HepG2 (cell line): ENCODE data around the gene ITPK1. TPM values are rescaled to one million over a fixed set of nuclear protein-coding genes. Genes with fewer than 3 reads are reported as not detected.

Source experiments
- ETS1 ChIP-seq: sonication (generic); formaldehyde crosslinking; IDR thresholded peaks from 2 replicates; pipeline ENCODE4 v1.4.0; 2020; ENCODE audit warnings: missing genetic modification reagents
- HES4 ChIP-seq: sonication (generic); formaldehyde crosslinking; IDR thresholded peaks from 2 replicates; pipeline ENCODE4 v1.9.0; 2021; ENCODE audit warnings: mild to moderate bottlenecking, missing genetic modification reagents, borderline replicate concordance
- MIER3 ChIP-seq: IDR thresholded peaks from 2 replicates; pipeline ENCODE4 v1.6.1; 2016; ENCODE audit warnings: missing compliant biosample characterization, borderline replicate concordance
- PAX8 ChIP-seq: sonication (generic); formaldehyde crosslinking; IDR thresholded peaks from 2 replicates; pipeline ENCODE4 v1.8.0; 2022; ENCODE audit warnings: mild to moderate bottlenecking, missing genetic modification reagents, borderline replicate concordance
- PHB2 ChIP-seq: fragments of 450-650 bp; IDR thresholded peaks from 2 replicates; pipeline ENCODE4 v1.6.1; 2018; ENCODE audit not compliant: partially characterized antibody
- RBAK ChIP-seq: sonication (generic); formaldehyde crosslinking; IDR thresholded peaks from 2 replicates; pipeline ENCODE4 v1.5.1; 2020; ENCODE audit warnings: mild to moderate bottlenecking, missing genetic modification reagents
- SOX5 ChIP-seq: IDR thresholded peaks from 2 replicates; pipeline ENCODE4 v1.6.1; 2016; ENCODE audit warnings: borderline replicate concordance
- SP5 ChIP-seq: IDR thresholded peaks from 2 replicates; pipeline ENCODE4 v1.6.1; 2016; ENCODE audit warnings: low read depth, borderline replicate concordance
- ZBTB8A ChIP-seq: sonication (generic); formaldehyde crosslinking; IDR thresholded peaks from 2 replicates; pipeline ENCODE4 v1.4.0; 2020; ENCODE audit warnings: mild to moderate bottlenecking, low read depth, missing genetic modification reagents, borderline replicate concordance
- ZNF101 ChIP-seq: sonication (generic); formaldehyde crosslinking; IDR thresholded peaks from 2 replicates; pipeline ENCODE4 v1.4.0; 2020; ENCODE audit warnings: mild to moderate bottlenecking, low read depth, missing genetic modification reagents, borderline replicate concordance
- ZNF136 ChIP-seq: sonication (generic); formaldehyde crosslinking; IDR thresholded peaks from 2 replicates; pipeline ENCODE4 v1.8.1; 2022; ENCODE audit warnings: low read depth, mild to moderate bottlenecking, moderate library complexity, missing genetic modification reagents
- ZNF496 ChIP-seq: sonication (generic); formaldehyde crosslinking; IDR thresholded peaks from 2 replicates; pipeline ENCODE4 v1.8.1; 2023; ENCODE audit warnings: mild to moderate bottlenecking, moderate library complexity, missing genetic modification reagents; ENCODE audit not compliant: insufficient replicate concordance
- polyA plus RNA-seq, 8 experiments: library from polyadenylated mRNA; depleted of rRNA in 3 of 8; stranded (reverse) in 7 of 8; unstranded in 1 of 8; fragments of >200 nt; fragmentation: Illumina TruSeq in 4 of 8; extraction: Trizol in 4 of 8; gene quantifications; 2 replicates each; pipeline versions ENCODE4 v1.2.1 to v1.2.3, GENCODE V29; 2011 to 2016; ENCODE audit warnings: low read depth in 4 of 8, missing spikeins in 1 of 8, mixed read lengths in 1 of 8; ENCODE audit not compliant: insufficient read depth in 1 of 8
- total RNA-seq, 5 experiments: library from RNA; depleted of rRNA; stranded (reverse); fragments of >200 nt; fragmentation: Illumina TruSeq; extraction: Trizol; gene quantifications; 2 replicates each; pipeline ENCODE4 v1.2.3, GENCODE V29; 2016; ENCODE audit warnings: low read depth in 1 of 5
- TF ChIP-seq, protein P1 (sequence below), 2 experiments: IDR thresholded peaks; 2 replicates each; pipeline ENCODE4 v1.6.1; 2011 to 2012; ENCODE audit warnings: low read length in 2 of 2, borderline replicate concordance in 1 of 2, low read depth in 1 of 2, mild to moderate bottlenecking in 1 of 2, moderate library complexity in 1 of 2
- TF ChIP-seq, protein P2 (sequence below): IDR thresholded peaks from 2 replicates; pipeline ENCODE4 v1.6.1; 2016; ENCODE audit warnings: low read depth, borderline replicate concordance
- TF ChIP-seq, protein P3 (sequence below): sonication (generic); formaldehyde crosslinking; IDR thresholded peaks from 2 replicates; pipeline ENCODE4; 2020; ENCODE audit warnings: missing genetic modification reagents, mild to moderate bottlenecking, borderline replicate concordance
- TF ChIP-seq, protein P4 (sequence below): IDR thresholded peaks from 2 replicates; pipeline ENCODE4 v1.6.1; 2016; ENCODE audit warnings: missing compliant biosample characterization, missing genetic modification reagents, borderline replicate concordance
- TF ChIP-seq, protein P5 (sequence below): sonication (generic); formaldehyde crosslinking; IDR thresholded peaks from 2 replicates; pipeline ENCODE4 v1.8.0; 2022; ENCODE audit warnings: low read depth, missing genetic modification reagents

Gene ITPK1
- total and polyA plus RNA-seq, 2 of the 13 experiments (the other 11 are each of a cell fraction or from before 2014, with no cell fraction given), result 20.5 to 47.5 TPM

DNA sequence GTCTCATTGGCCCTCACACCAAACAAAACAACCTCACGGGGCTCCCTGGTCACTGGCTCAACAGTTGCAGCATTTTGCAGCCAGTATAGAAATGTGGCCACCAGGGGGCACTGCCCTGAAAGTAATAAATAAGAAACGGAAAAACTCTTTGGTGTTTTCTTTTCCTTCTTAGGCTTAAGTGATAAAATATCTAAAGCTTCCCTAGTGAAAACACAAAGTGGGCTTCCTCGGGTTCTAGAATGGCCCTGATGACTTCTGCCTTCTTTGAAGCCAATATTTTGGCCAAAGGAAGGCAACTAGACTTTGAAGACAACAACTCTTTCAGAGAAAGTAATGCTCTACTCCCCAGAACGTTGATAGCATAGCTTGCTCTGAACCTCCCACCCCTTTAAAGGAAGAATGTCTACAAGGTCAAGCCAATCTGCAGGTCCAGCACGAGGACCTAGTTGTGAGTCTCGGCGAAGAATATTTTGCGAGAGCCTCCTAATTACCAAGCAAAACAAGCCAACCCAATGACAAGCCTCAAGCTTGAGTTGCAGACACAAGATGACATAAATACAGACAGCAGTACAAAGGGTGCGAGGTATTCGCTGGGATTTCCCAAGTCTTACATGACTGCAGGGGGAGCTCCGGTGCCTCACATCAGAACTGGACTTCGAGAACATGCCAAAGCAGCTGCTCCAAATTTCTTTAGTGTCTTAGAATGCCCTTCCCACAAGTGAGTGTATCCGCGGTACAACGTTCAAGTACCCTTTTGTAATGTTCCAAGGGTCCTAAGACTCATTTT is 2.6 kb downstream of the ITPK1 start (continued):
- TF ChIP-seq, protein P1, sequence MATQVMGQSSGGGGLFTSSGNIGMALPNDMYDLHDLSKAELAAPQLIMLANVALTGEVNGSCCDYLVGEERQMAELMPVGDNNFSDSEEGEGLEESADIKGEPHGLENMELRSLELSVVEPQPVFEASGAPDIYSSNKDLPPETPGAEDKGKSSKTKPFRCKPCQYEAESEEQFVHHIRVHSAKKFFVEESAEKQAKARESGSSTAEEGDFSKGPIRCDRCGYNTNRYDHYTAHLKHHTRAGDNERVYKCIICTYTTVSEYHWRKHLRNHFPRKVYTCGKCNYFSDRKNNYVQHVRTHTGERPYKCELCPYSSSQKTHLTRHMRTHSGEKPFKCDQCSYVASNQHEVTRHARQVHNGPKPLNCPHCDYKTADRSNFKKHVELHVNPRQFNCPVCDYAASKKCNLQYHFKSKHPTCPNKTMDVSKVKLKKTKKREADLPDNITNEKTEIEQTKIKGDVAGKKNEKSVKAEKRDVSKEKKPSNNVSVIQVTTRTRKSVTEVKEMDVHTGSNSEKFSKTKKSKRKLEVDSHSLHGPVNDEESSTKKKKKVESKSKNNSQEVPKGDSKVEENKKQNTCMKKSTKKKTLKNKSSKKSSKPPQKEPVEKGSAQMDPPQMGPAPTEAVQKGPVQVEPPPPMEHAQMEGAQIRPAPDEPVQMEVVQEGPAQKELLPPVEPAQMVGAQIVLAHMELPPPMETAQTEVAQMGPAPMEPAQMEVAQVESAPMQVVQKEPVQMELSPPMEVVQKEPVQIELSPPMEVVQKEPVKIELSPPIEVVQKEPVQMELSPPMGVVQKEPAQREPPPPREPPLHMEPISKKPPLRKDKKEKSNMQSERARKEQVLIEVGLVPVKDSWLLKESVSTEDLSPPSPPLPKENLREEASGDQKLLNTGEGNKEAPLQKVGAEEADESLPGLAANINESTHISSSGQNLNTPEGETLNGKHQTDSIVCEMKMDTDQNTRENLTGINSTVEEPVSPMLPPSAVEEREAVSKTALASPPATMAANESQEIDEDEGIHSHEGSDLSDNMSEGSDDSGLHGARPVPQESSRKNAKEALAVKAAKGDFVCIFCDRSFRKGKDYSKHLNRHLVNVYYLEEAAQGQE (IDR thresholded peaks at IDR 0.05; ENCODE audit: borderline replicate concordance in 1 of 2, low read depth in 1 of 2, low read length in 2 of 2), result no peak
- TF ChIP-seq, protein P2, sequence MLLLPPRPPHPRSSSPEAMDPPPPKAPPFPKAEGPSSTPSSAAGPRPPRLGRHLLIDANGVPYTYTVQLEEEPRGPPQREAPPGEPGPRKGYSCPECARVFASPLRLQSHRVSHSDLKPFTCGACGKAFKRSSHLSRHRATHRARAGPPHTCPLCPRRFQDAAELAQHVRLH (CRISPR knock-in tag), result no peak
- TF ChIP-seq ZNF136 (CRISPR knock-in tag) (0 out of 2 replicates have a peak, but pooled peaks have one; percentile 58), SP5 (CRISPR knock-in tag) (no peak), ZNF496 (no peak), SOX5 (CRISPR knock-in tag) (no peak; the same call in 1 of the 2 replicates), ETS1 (CRISPR knock-in tag) (no peak), ZBTB8A (CRISPR knock-in tag) (no peak), ZNF101 (CRISPR knock-in tag) (no peak), MIER3 (CRISPR knock-in tag) (no peak), PHB2 (no peak), RBAK (no peak), PAX8 (CRISPR knock-in tag) (no peak), HES4 (CRISPR knock-in tag) (no peak)
- TF ChIP-seq, protein P3, sequence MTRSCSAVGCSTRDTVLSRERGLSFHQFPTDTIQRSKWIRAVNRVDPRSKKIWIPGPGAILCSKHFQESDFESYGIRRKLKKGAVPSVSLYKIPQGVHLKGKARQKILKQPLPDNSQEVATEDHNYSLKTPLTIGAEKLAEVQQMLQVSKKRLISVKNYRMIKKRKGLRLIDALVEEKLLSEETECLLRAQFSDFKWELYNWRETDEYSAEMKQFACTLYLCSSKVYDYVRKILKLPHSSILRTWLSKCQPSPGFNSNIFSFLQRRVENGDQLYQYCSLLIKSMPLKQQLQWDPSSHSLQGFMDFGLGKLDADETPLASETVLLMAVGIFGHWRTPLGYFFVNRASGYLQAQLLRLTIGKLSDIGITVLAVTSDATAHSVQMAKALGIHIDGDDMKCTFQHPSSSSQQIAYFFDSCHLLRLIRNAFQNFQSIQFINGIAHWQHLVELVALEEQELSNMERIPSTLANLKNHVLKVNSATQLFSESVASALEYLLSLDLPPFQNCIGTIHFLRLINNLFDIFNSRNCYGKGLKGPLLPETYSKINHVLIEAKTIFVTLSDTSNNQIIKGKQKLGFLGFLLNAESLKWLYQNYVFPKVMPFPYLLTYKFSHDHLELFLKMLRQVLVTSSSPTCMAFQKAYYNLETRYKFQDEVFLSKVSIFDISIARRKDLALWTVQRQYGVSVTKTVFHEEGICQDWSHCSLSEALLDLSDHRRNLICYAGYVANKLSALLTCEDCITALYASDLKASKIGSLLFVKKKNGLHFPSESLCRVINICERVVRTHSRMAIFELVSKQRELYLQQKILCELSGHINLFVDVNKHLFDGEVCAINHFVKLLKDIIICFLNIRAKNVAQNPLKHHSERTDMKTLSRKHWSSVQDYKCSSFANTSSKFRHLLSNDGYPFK (CRISPR knock-in tag), result 0 out of 2 replicates have a peak, but pooled peaks have one; percentile 20
- TF ChIP-seq, protein P4, sequence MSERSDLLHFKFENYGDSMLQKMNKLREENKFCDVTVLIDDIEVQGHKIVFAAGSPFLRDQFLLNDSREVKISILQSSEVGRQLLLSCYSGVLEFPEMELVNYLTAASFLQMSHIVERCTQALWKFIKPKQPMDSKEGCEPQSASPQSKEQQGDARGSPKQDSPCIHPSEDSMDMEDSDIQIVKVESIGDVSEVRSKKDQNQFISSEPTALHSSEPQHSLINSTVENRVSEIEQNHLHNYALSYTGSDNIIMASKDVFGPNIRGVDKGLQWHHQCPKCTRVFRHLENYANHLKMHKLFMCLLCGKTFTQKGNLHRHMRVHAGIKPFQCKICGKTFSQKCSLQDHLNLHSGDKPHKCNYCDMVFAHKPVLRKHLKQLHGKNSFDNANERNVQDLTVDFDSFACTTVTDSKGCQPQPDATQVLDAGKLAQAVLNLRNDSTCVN (CRISPR knock-in tag), result no peak
- TF ChIP-seq, protein P5, sequence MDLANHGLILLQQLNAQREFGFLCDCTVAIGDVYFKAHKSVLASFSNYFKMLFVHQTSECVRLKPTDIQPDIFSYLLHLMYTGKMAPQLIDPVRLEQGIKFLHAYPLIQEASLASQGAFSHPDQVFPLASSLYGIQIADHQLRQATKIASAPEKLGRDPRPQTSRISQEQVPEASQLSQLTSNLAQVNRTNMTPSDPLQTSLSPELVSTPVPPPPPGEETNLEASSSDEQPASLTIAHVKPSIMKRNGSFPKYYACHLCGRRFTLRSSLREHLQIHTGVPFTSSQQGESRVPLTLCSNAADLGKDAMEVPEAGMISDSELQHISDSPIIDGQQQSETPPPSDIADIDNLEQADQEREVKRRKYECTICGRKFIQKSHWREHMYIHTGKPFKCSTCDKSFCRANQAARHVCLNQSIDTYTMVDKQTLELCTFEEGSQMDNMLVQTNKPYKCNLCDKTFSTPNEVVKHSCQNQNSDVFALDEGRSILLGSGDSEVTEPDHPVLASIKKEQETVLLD, result no peak
